GM19438 (cell line): ENCODE measurements around the gene FHL1.

Source experiments
- ATAC-seq: cut with Tn5 transposase; IDR thresholded peaks from one replicate; pipeline ENCODE4 v1.9.1; 2021; ENCODE audit warnings: low read depth; ENCODE audit not compliant: unreplicated experiment

Gene FHL1

GRCh38 chrX:136250191-136251040 lies 103.1 kb downstream of the FHL1 start:
- ATAC-seq: peak; percentile 45

GRCh38 chrX:136251041-136251991 lies 104.0 kb downstream of the FHL1 start, which contains the start of gene MAP7D3:
Gene MAP7D3, minus strand, starts transcription at chrX:136251400. Its CDS starts 42 bp downstream, at chrX:136251358.
- peak; percentile 88 for ATAC-seq

DNA sequence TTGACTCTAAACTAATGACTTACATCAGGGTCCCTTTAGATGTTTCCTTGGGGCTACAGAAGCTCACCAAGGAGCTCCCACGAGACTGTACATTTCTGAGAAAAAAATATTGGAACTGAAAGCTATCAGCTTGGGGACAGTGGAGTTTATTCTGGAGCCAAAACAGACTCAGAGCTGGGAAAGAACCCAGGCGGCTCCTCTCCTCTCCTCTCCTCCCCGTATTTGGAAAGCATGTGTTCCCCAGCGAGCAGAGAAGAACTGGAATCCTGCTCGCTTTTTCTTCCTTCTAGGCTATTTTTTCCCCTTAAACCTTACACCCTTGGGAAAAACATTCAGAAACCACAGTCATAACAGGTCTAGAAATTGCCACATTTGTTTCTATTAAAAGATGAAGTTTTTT lies 108.2 kb downstream of the FHL1 start:
- ATAC-seq: no peak

DNA sequence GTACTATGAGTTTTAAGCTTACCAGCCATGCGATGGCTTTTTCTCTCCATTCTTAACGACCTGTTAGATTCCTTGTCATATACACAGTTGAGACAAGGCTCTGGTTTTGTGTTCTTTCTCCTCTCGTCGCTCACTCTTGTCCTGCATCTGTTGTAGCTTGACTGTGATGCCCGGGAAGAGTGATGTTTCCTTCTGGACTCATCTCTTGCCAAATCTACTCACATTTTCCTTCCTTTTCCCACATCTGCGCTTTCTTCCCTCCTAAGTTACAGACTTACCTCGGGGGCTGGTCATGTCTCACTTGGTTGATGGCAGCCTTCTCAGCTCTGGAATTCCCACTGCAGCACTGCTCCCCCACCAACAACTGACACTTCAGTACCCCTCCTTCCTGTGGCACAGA lies 108.7 kb downstream of the FHL1 start:
- ATAC-seq: no peak

DNA sequence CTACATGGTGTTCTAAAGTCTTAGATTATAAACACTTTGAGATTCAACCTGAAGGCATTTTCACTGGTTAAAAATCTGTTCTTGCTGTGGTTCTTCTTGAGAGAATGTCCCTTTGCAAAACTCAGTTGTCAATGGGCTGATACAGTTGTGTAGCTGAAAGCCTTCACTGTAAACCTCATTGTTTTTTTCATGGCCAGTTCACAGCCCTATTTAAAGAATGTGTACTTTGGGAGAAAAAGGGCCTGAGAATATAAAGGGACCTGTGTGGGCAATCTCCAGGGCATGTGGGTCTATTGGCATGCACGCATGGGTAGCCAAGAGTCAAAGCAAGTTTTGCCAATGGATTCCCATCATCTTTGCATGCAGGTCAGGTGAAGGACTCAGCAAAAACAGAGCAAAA lies 111.6 kb downstream of the FHL1 start:
- no peak for ATAC-seq

GRCh38 chrX:136259543-136259942 lies 112.2 kb downstream of the FHL1 start:
- ATAC-seq: no peak

GRCh38 chrX:136260776-136261175 lies 113.4 kb downstream of the FHL1 start:
- ATAC-seq: no peak
